Stimulated activated CD4-positive, alpha-beta T cell treated with anti-CD3 and anti-CD28 coated beads, Interleukin-1b, Interleukin-23, amount 100 ng/mL, for 48 hours (primary cell): Measurements from ENCODE around the gene KCNRG.
"Not testable (repeated sequence)": the region's sequence is repeated elsewhere in the genome, so short reads cannot be mapped to it uniquely, and the experiment has no call there.

ENCODE experiments used
- DNase-seq: peaks from one replicate; pipeline ENCODE4 v3.0.0-alpha.2; 2020

The KCNRG gene

DNA sequence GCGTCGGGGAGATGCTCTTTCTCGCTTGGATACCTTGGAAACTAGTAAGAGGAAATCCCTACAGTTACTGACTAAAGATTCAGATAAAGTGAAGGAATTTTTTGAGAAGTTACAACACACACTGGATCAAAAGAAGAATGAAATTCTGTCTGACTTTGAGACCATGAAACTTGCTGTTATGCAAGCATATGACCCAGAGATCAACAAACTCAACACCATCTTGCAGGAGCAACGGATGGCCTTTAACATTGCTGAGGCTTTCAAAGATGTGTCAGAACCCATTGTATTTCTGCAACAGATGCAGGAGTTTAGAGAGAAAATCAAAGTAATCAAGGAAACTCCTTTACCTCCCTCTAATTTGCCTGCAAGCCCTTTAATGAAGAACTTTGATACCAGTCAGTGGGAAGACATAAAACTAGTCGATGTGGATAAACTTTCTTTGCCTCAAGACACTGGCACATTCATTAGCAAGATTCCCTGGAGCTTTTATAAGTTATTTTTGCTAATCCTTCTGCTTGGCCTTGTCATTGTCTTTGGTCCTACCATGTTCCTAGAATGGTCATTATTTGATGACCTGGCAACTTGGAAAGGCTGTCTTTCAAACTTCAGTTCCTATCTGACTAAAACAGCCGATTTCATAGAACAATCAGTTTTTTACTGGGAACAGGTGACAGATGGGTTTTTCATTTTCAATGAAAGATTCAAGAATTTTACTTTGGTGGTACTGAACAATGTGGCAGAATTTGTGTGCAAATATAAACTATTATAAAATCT is 2.7 kb upstream of the KCNRG start:
- no peak for DNase-seq

DNA sequence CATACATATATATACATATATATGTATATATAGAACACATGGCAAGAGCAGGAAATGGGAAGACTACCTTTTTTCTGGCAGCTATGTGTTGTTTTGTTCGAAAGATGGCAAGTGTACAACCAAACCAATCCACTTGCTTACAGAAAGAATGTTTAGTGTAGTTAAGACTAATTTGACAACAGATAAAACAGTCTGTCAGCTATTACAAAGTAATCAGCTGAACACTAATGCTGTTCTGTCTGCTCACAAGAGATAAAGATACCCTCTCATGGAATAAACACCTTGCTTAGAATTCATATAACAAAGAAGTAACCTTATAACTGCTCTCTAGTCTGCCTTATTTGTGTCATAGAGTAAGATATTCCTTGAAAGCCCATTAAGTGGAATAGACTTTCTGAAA is 858 bp upstream of the KCNRG start:
- no peak for DNase-seq

DNA sequence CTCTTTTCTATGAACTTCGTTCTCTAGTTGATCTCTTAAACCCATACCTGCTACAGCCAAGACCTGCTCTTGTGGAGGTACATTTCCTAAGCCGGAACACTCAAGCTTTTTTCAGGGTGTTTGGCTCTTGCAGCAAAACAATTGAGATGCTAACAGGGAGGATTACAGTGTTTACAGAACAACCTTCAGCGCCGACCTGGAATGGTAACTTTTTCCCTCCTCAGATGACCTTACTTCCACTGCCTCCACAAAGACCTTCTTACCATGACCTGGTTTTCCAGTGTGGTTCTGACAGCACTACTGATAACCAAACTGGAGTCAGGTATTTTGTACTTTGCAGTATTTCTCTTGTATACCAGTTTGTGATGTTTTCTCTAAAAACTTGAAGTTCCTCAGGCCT is 506 bp downstream of the KCNRG start:
- no peak for DNase-seq

DNA sequence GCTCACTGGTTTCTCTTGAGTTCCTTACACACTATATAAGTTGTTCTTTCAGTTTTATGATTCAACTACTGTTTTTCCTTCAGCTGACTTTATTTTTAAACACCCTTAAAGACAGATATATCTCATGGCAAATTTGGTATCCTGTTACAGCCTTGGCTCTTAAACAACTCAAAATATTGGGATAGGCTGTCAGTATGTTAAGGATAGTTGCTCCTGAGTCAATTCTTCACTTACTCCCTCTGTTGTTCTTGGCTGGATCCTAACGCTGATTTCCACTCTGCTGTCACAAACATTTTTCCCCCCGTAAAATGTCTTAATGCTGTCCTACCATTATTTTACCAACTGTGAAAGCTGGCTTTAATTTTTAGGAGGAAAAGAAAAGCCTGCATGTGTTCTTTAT is 1.2 kb downstream of the KCNRG start:
- no peak for DNase-seq

DNA sequence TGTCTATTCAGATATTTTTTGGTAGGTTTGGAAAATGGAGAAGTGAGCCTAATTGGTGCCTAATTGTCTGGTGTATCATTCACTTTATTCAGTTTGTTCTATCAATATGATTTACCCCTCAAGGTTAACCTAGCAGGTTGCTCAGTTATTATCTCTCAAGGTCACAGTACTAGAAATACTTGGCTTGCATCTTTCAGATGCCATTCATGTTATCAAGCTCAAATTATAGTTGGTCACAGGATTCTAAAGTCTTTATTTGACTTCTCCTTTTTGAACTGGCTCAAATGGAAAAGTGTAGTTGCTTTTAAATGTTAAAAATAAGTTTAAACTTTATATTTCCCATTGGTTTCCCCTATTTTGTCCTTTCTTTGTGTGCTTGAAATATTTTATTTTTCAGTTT is 2.6 kb downstream of the KCNRG start:
- no peak for DNase-seq

DNA sequence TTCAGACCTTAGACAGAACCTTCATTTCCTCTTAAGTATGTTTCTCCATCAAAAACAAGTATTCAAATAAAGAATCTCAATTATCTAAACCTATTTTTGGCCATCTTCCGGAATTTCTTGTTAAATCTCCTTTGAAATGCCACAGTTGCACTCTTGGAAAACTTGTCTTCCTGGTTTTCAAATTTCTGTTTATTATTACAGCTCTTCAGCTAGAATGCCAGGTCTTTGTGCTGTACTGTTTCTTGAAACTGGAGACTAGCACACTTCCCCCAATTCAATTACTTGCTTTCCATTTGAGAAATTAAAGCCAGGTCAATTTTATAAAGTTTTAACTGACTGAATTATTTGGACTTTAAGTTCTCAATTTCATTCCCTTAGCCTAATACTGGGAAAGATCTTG is 10.2 kb downstream of the KCNRG start:
- DNase-seq, result no peak

DNA sequence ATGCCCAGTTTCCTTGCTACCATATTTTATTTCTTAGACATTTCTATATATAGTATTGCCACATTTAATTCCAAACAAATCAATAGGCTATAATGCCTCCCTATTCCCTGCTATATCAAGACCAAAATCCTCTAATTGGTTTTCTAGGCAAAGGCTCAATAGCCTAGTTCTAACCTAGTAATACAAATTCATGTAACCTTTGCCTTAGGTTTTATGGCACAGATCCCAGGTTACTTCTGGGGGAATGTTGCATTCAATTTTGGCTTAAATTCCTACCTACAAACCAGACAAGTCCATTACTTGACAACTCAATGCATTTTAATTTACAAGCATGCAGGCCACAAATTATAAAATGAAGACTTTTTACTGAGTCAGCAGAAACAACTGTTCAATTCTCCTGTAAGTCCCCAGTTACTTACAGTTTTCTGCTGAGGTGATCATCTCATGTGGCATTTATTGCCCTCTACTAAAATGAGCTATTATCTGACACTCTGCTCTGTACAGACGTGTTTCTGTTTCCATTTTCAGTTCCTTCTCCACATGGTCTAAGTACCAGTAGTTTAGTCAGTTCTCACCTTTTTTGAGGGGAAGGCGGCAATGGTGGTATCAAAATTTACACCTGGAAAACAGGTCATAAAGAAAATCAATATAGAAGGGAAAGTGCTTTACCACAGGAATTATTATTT is 11.7 kb downstream of the KCNRG start:
- DNase-seq, result no peak

DNA sequence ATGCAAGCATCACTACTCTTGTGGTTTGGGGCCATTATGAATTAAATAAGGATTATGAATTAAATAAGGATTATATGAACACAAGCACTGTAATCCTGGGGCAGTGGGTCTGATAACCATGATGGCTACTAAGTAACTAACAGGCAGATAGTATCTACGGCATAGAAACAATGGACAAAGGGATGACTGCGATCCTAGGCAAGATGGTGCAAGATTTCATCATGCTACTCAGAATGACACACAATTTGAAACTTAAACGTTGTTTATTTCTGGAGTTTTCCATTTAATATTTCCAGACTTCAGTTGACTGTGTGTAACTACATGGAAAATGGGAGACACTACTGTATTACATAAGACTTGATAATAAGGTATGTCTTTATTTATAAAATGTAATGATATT is 15.1 kb downstream of the KCNRG start:
- DNase-seq, result no peak

DNA sequence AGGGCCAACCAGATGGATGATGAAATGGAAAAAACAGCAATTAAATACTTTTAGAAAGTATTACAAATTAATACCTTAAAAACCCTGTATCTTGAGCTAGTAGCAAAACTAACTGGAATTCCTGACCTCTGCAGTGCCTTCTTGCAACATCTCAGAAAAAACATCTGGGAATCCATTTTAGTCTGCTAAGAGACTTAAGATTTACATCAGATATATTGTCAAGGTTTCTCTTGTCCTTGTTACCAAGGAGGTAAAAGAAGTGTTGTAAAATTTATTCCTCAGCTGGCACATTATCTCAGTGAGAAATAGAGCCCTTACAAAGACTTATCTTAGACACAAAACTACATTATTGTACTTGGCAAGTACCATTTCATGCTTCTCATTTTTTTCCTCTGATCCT is 18.5 kb downstream of the KCNRG start:
- DNase-seq, result no peak

DNA sequence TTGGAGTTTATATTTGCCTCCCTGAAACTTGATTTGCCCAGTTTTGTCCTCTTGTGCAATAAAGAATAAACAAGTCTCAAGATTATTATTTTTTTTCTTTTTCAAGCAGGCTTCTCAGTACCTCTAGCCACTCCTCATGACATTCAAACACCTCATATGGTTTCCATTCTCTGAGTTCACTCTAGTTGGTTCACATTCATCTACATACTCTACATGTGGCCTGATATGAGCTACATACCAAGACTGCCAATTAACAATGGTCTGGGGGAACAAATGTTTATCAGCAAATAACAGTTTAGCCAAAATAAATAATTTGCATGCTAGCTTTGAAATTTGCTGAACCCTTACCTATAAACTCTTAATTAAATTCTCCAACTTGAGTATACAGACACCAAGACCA is 22.5 kb downstream of the KCNRG start:
- DNase-seq, result no peak

DNA sequence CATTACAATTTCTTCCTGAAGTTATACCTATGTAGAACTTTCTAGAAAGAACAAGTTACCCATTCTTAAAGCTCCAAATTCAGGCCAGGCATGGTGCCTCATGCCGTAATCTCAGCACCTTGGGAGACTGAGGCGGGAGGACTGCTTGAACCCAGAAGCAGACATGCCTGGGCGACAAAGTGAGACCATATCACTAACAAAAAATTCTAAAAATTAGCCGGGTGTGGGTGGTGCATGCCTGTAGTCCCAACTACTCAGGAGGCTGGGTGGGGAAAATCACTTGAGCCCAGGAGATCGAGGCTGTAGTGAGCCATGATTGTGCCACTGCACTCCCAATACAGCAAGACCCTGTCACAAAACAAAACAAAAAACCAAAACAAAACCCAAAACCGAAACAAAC is 23.0 kb downstream of the KCNRG start:
- DNase-seq, result no peak

DNA sequence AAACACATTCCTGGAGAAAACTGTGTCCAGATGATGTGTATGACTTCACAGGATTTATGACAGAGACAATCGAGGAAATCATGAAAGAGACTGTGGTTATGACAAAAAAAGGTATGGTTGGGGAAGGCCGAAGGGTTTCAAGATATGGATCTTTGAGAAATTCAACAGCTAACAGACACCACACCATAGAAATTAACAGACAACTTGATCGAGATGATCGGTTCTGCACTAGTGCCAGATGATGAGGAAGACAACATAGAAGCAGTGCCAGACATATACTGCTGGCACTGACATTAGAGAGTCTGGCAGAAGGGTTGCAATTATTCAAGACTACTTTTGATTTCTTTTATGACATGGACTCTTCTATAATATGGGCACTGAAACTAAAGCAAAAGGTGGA is 37.2 kb downstream of the KCNRG start:
- DNase-seq, result no peak

DNA sequence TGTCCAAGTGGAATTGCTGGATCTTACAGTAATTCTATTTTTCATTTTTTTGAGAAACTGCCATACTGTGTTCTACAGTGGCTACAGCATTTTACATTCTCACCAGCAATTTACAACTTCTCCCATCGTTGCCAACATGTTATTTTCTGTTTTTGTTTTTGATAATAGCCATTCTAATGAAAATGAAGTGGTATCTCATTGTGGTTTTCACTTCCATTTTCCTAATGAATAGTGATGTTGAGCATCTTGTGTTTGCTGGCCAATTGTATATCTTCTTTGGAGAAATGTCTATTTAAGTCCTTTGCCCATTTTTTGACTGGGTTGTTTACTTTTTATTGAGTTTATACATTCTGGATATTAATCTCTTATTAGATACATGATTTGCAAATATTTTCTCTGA is 38.6 kb downstream of the KCNRG start:
- DNase-seq, result no peak

DNA sequence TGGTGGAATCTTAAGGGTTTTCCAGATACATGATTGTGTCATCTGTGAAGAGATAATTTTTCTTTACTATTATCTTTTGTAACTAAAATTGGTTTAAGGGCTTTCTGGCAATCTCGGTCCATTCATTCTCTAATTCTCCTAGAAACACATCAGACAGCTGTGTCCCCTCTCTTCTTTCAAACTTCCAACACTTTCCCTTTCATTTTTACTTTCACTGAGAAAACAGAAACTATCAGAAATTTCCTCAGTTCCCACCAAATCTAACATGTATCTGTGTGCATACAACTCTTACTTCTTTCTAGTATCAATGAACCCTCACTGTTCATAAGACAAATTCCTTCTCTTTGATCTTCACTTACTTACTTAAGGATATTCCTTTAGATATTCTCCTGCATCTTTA is 40.2 kb downstream of the KCNRG start:
- no peak for DNase-seq

DNA sequence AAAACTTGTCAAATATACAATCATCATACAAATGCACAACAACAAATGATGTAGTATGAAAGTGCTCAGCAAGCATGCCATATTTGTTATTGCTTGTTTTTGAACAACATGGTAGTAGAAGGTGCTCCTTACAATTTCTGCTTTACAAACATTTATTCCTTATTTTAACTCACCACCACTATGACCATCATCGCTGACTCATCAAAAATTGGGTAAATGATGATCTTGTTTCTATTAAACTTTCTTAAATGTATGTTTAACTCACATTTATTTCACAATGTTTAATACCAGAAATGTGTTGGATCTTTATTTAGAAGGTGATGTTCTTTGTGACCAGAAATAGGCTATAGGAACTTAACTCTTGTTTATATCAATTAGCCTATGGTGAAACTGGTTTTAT is 45.5 kb downstream of the KCNRG start:
- no peak for DNase-seq

DNA sequence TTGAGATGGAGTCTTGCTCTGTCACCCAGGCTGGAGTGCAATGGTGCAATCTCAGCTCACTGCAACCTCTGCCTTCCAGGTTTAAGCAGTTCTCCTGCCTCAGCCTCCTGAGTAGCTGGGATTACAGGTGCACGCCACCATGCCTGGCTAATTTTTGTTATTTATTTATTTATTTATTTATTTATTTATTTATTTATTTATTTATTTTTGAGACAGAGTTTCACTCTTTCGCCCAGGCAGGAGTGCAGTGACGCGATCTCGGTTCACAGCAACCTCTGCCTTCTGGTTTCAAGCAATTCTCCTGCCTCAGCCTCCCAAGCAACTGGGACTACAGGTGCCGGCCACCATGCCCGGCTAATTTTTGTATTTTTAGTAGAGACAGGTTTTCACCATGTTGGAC is 47.1 kb downstream of the KCNRG start:
- not testable (repeated sequence) for DNase-seq

DNA sequence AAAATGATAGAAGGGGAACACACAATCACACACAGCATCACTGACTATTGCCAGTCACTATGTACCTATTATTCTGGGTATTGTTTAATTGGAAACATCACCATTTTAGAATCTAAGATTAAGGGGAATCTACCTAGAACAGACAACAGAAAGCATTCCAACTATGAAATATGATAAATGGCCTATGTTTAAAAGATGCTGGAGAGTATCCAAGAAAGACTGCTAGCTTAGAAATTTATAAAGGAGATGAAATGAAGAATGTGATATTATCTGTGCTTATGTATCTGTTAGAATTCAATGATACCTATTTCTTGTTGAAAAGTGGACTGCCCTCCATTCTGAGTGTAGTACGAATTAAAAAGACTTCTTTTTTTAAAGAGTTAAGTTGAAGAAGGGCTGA is 50.5 kb downstream of the KCNRG start:
- DNase-seq, result no peak

DNA sequence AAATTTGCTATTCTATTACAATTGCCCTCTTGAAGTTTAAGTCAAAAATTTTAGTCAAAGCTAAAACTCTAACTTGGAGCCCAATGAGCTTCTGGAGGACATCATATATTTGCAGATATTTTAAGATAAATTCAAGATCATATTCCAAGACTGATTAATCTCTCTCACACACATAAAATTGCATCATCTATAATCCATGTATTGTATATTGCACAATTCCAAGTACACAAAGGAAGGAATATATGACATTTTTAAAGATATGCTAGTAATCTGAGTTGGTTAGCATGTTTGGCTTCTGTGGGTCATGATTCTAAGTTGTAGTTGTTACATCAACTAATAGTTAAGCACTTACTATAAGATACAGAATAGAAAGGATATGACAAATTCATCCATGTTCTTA is 53.3 kb downstream of the KCNRG start:
- no peak for DNase-seq

DNA sequence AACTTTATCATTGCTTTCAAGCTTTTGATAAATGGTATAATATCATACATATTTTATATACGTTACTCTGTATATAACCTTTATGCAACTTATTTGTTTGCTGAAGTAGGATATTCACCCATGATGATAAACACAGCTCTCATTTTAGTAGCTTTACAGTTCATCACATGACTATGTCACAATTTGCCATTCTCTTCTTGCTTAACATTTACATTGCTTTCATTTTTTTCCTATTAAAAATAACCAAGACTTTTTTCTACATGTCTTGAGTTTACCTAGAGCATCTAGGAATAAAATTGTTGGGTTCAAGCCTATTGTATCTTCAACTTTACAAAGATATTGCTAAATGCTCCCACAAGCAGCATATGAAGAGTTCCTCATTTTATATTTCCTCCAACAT is 54.0 kb downstream of the KCNRG start:
- DNase-seq, result no peak

DNA sequence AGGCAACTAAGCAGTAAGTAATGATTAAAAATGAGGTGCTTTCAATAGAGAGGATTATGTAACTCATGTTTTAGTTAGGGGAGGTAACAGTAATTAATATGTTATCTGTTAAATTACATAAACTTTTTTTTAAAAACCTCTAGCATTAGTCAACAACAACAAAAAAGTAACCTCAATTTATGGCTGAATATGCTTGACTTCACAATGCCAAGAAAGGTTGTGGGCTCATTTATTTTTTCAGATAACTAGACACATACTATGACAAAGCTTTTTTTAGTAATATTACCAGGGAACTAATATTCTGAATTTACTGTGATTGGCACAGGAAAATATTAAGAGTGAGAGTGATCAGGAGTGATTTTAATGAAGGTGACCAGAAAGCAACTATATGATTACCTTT is 54.9 kb downstream of the KCNRG start:
- DNase-seq, result no peak
